Measurements from ENCODE around the gene SFSWAP. TPM values are rescaled to one million over a fixed set of nuclear protein-coding genes. Genes with fewer than 3 reads are reported as not detected.
"Not testable (repeated sequence)": the region's sequence is repeated elsewhere in the genome, so short reads cannot be mapped to it uniquely, and the experiment has no call there.

Gene SFSWAP
- total RNA-seq = 10 to 100 TPM; 58.5 to 61.5 TPM

DNA sequence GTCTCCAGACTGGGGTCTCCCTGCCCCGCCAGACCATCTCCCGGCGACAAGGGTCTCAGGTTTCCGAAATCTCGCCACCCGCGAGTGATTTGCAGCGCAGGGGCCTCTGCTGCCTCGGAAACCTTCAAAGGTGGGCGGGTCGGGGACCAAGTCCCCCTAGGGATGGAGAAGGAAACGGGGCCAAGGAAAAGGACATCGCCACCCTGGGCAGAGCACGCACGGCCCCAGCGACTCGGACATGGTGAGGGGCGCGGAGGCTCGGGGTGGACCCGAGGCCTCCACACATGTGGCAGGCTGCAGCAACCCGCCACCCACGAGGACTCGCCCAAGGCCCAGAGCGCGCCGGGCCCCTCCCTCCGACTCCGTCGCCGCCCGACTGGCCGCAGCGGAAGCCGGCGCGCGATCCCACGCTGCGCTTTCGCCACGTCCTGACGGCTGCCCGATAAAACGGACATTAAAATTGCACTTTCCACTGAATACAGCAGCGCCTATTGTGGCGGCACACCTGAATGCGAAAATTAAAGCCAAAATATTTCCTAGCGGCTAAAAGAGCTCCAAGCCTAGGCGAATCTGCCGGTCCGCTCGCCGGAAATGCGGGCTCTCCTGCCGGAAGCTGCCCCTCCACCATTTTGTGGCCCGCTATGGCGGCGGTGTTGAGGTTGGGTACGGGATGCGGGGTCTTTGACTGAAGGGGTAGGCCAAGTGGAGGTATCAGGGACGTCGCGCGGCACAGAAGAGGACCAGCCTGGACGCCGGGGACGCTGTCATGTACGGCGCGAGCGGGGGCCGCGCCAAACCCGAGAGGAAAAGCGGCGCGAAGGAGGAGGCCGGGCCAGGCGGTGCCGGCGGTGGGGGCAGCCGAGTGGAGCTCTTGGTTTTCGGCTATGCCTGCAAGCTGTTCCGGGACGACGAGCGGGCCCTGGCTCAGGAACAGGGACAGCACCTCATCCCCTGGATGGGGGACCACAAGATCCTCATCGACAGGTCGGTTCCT, at the start of gene SFSWAP:
TSS of gene SFSWAP (plus strand) at position 627 of the 994 bp plus-strand sequence. CDS start at position 767, 140 bp downstream.
- DNase-seq (peak; percentile 82 to 86), ATAC-seq (replicated peaks in 1 of 2) (peak; percentile 97)
- H3K4me1 Mint-ChIP-seq (ENCODE audit: low read depth) = peaks cover 34% of the 10 kb centered on the region
- no peaks in the 10 kb centered on the region for H3K27me3 Mint-ChIP-seq (ENCODE audit: low read depth)
- H3K4me3 Mint-ChIP-seq = peak within 1 kb of the TSS; percentile 94 to 98
- no peaks in the 10 kb centered on the region for H3K9me3 Mint-ChIP-seq
- peak within 1 kb of the TSS; percentile 99 for H3K27ac Mint-ChIP-seq
- H3K36me3 Mint-ChIP-seq (ENCODE audit: insufficient read depth in 2 of 2) = peaks cover 9 to 13% of the 10 kb centered on the region in 2 donors

DNA sequence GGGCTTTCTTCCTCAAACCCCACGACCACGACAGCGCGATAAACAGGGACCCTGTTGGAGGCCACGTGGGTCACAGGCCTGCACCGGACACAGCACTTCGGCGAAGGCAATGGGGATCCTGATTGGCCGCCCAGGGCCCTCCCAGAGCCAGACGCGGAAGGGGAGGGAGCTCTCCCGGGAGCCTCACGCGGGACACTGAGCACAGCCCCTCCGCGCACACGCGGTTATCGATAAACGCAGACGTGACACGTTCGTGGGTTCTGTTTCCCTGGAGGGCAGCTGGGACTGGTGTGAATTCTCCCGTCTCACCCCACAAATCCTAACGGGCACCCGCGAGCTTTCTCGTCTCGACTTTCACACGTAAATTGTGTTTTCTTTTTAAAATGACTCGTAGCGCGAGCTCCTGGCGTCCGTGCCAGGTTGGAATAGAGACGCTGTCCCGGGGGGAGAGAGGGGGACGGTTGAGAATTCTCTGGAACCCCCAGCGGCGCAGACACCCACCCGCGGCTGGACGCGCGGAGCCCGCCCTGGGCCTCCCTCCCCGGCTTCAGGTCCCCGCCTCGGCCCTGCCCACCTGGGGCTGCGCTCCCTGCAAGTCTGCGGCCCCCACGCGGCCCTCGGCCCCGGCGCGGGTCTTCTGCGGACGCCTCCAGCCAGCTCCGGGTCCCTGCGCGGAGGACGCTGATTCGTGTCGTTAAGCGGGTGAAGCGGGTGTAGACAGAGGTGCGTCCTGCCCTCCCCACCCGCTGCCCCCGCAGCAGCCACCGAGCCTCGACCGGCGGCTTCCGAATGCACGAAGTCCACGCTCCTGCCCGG, 49.5 kb upstream of the SFSWAP start:
- H3K36me3 Mint-ChIP-seq (ENCODE audit: insufficient read depth in 2 of 2); DNase-seq; H3K27ac Mint-ChIP-seq; H3K4me3 Mint-ChIP-seq; H3K4me1 Mint-ChIP-seq (ENCODE audit: low read depth); H3K27me3 Mint-ChIP-seq (ENCODE audit: low read depth); H3K9me3 Mint-ChIP-seq: not testable (repeated sequence)
- ATAC-seq (replicated peaks in 1 of 2) = peak; percentile 54 to 59

DNA sequence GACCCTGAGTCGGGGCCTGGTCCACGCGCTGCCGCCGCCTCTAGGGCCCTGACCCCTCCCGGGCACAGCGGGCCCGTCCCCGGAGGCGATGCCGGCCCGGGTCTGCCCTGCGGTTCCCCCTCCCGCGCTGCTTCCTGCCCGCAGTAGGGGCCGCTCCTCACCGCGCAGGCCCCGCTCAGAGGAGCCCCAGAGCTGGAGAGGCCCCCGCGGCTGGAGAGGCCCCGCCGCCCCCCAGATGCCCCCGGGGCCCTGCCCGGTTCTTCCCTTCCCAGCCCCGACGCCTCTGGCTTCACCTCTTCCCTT, 49.0 kb upstream of the SFSWAP start:
- H3K4me1 Mint-ChIP-seq (ENCODE audit: low read depth); H3K27ac Mint-ChIP-seq; DNase-seq; H3K9me3 Mint-ChIP-seq; H3K36me3 Mint-ChIP-seq (ENCODE audit: insufficient read depth in 2 of 2); H3K27me3 Mint-ChIP-seq (ENCODE audit: low read depth): not testable (repeated sequence)
- H3K4me3 Mint-ChIP-seq = peak overlapping the region in 1 of 2 donors; percentile 63
- peak; percentile 60 to 69 for ATAC-seq (replicated peaks in 1 of 2)

DNA sequence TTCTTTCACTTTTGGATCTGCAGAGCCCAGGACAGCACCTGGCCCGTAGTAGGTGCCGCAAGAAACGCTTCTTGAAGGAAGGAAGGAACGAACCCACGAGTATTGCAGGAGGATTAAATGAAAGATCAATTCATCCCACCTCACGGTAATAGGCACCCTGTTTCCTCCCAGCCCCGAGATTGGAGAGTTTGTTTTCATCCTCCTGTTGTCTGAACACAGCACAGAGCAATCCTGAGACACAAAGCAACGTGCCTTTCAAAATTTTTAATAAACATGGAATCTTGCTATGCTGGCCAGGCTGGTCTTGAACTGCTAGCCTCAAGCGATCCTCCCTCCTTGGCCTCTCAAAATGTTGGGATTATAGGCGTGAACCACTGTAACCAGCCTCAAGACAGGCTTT, 48.5 kb upstream of the SFSWAP start:
- ATAC-seq (replicated peaks in 1 of 2); H3K27me3 Mint-ChIP-seq (ENCODE audit: low read depth); H3K4me1 Mint-ChIP-seq (ENCODE audit: low read depth); H3K9me3 Mint-ChIP-seq; H3K27ac Mint-ChIP-seq; DNase-seq; H3K36me3 Mint-ChIP-seq (ENCODE audit: insufficient read depth in 2 of 2): not testable (repeated sequence)
- H3K4me3 Mint-ChIP-seq = peak overlapping the region; percentile 17 to 63

DNA sequence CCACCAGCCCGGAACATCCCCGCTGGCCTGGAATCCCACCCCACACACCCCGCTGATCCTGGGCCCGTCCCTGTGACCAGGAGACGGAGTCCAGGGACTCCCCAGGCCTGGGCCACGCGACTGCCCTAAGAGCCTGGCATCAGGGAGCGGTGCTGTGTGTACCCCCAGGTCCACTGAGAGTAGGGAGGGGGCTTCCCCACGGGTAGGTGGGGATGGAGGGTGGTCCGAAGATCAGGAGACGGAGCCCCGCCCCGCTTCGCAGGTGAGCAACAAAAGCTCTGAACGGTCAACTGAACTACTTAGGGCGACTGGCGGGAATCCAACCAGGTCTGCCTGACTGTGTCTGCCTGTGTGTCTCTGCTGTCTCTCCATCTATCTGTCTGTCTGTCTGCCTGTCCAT, 45.2 kb upstream of the SFSWAP start:
- H3K36me3 Mint-ChIP-seq (ENCODE audit: insufficient read depth in 2 of 2); H3K4me1 Mint-ChIP-seq (ENCODE audit: low read depth); DNase-seq; H3K4me3 Mint-ChIP-seq; H3K9me3 Mint-ChIP-seq; H3K27ac Mint-ChIP-seq; H3K27me3 Mint-ChIP-seq (ENCODE audit: low read depth); ATAC-seq (replicated peaks in 1 of 2): not testable (repeated sequence)

DNA sequence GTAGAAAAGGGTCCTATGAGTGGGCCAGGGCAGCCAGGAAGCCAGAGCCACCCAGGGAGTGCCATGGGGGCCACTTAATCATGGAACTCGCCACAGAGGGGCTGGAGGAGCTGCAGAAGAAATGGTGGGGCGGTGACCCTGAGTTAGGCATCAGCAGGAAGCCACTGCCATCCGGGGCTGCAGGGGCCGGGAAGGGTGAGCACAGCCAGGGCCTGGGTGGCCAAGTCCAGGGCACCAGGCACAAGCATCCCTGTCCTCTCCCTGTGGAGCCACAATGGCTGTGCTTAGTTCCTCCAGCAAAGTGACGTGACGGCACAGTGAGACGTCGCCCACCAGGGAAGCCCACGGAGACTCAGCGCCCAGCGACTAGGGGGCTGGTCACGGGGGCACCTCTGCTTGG, 44.4 kb upstream of the SFSWAP start:
- H3K4me3 Mint-ChIP-seq; H3K9me3 Mint-ChIP-seq; H3K27me3 Mint-ChIP-seq (ENCODE audit: low read depth); H3K4me1 Mint-ChIP-seq (ENCODE audit: low read depth); DNase-seq; ATAC-seq (replicated peaks in 1 of 2); H3K36me3 Mint-ChIP-seq (ENCODE audit: insufficient read depth in 2 of 2); H3K27ac Mint-ChIP-seq: not testable (repeated sequence)

DNA sequence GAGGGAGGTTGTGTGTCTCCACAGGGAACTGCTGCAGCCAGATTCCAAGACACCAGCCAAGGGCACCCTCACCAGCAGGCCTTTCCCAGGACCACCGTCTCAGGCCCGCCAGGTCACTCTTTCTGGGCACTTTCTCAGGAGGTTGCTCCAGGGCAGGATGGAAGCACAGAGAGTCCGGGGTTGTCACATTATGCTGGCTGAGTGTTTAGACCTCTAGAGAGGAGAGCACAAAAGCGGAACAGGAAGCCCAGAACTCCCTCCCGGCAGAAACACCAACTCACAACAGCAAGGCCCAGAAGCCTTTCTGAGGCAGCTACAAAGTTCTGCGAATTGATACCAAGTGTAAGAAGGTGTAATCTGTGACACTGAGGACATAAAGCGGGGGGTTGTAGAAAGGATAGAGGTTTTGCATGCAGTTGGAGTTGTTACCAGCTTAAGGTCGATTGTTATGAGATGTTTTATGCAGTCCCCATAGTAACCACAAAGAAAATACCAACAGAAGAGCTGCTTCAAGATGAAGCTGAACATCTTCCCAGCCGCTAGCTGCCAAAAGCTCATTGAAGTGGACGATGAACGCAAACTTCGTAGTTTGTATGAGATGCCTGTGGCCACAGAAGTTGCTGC, 43.8 kb upstream of the SFSWAP start:
- not testable (repeated sequence) for H3K27me3 Mint-ChIP-seq (ENCODE audit: low read depth); H3K27ac Mint-ChIP-seq; H3K36me3 Mint-ChIP-seq (ENCODE audit: insufficient read depth in 2 of 2); DNase-seq; H3K9me3 Mint-ChIP-seq; ATAC-seq (replicated peaks in 1 of 2); H3K4me1 Mint-ChIP-seq (ENCODE audit: low read depth); H3K4me3 Mint-ChIP-seq

DNA sequence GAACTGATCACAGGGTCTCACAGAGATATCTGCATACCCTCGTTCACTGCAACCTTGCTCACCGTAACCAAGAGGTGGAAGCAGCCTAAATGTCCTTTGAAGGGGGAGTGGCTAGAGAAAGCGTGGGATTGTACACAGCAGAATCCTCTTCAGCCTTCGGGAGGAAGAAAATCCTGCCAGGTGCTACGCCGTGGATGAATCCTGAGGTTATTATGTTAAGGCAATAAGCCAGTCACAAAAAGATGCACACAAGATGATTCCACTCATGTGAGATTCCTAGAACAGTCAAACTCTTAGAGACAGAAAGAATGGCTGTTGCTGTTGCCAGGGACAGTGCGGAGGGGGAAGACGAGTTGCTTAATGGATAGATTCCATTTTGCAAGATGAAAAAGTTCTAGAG, 39.6 kb upstream of the SFSWAP start:
- Mint-ChIP-seq H3K27ac (no peak overlapping the region), H3K27me3 (ENCODE audit: low read depth) (no peaks in the 10 kb centered on the region), H3K4me1 (ENCODE audit: low read depth) (no peaks in the 10 kb centered on the region), H3K9me3 (peaks cover 0 to 3% of the 10 kb centered on the region in 2 donors), H3K36me3 (ENCODE audit: insufficient read depth in 2 of 2) (no peaks in the 10 kb centered on the region), H3K4me3 (no peak overlapping the region)
- ATAC-seq (replicated peaks in 1 of 2) (no peak), DNase-seq (no peak)

DNA sequence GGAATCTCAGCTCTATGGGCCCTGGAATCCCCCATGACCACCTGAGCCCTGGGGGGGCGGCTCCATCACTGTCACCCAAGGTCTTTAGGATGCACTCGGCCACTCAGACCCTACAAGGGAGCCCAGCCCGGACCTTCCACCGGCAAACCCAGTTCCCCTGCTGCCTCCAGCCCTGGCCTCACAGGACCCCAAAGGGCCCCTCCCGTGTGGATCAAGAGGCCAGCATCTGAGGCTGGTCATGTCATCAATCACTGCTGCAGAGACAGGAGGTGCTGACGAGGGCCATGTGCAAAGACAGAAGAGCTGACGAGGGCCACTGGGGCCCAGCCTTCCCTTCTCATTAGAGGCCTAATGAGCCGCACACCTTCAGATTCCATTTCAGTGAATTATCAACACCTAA, 39.0 kb upstream of the SFSWAP start:
- Mint-ChIP-seq H3K4me3 (no peak overlapping the region), H3K4me1 (ENCODE audit: low read depth) (no peaks in the 10 kb centered on the region), H3K27me3 (ENCODE audit: low read depth) (no peaks in the 10 kb centered on the region), H3K9me3 (peaks cover 0 to 3% of the 10 kb centered on the region in 2 donors), H3K27ac (no peak overlapping the region), H3K36me3 (ENCODE audit: insufficient read depth in 2 of 2) (no peaks in the 10 kb centered on the region)
- no peak for ATAC-seq (replicated peaks in 1 of 2)
- no peak for DNase-seq

DNA sequence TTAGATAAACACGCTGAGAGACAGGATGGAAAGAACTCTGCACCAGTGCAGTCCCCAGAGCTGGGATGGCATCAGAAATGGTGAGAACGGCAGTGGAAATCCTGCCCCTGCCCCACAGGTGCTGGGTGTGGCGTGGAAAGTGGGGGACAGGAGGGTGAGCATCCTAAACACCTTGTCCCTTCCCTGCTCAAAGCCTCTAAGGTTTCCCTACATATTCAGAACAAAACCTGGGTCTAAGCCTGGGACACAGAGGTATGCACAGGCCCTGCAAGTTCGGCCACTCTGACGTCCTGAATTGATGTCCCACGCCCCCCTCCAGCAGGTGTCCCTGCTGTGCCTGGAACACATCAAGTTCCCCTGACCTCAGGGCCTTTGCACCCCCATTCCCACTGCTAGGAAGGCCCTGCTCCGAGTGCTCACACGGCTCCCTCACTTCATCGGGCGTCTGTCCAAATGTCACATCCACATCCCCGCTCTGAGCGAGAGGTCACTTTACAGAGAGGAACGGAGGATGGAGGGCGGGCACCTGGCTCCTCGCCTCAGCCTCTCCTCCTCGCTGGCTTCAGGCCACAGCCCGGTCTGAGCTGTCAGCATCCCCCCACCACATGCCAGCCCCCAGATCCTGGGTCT, 38.5 kb upstream of the SFSWAP start:
- no peak overlapping the region for H3K27ac Mint-ChIP-seq
- H3K9me3 Mint-ChIP-seq = peaks cover 0 to 3% of the 10 kb centered on the region in 2 donors
- ATAC-seq (replicated peaks in 1 of 2) (no peak), DNase-seq (no peak)
- H3K27me3 Mint-ChIP-seq (ENCODE audit: low read depth) = no peaks in the 10 kb centered on the region
- no peaks in the 10 kb centered on the region for H3K4me1 Mint-ChIP-seq (ENCODE audit: low read depth)
- no peaks in the 10 kb centered on the region for H3K36me3 Mint-ChIP-seq (ENCODE audit: insufficient read depth in 2 of 2)
- H3K4me3 Mint-ChIP-seq = no peak overlapping the region

DNA sequence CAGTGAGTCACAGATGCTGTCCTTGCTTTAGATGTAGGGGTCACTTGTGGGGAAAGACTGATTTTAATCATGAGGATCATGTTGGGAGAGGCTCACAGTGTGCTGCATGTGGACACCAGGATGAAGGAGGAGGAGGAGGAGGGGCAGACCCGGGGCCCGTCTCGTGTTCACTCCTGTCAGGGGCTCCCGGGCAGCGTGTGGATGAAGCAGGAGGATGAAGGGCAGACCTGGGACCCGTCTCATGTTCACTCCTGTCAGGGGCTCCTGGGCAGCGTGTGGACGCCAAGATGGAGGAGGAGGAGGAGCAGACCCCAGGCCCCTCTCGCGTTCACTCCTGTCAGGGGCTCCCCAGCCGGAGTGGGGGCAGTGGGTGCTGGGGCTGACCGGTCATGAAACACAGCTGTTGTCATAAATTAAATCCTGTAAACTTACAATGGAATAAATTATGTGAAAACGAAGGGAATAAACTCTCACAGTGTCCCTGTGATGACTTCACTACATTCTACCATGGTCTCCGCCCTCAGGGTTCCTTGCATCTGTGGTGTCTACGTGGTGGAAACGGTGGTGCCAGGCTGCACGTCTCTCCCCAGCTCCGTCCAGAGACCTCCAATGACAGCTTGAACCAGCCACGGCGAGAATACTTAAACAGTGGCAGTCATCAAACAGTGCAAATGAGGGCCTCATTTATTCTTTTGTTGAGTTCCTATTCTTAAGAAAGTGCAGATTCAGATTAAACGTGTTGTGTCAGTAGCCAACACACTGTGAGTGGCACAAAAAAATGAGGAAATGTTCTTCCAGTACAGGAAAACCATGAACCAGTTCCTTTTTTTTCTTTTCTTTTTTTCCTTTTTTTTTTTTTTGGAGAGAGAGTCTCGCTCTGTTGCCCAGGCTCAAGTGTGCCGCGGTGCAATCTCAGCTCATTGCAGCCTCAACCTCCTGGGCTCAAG, 37.7 kb upstream of the SFSWAP start:
- no peak overlapping the region for H3K27ac Mint-ChIP-seq
- no peaks in the 10 kb centered on the region for H3K36me3 Mint-ChIP-seq (ENCODE audit: insufficient read depth in 2 of 2)
- H3K9me3 Mint-ChIP-seq = peaks cover 0 to 3% of the 10 kb centered on the region in 2 donors
- no peak overlapping the region for H3K4me3 Mint-ChIP-seq
- H3K4me1 Mint-ChIP-seq (ENCODE audit: low read depth) = no peaks in the 10 kb centered on the region
- ATAC-seq (replicated peaks in 1 of 2) (no peak), DNase-seq (no peak)
- no peaks in the 10 kb centered on the region for H3K27me3 Mint-ChIP-seq (ENCODE audit: low read depth)

DNA sequence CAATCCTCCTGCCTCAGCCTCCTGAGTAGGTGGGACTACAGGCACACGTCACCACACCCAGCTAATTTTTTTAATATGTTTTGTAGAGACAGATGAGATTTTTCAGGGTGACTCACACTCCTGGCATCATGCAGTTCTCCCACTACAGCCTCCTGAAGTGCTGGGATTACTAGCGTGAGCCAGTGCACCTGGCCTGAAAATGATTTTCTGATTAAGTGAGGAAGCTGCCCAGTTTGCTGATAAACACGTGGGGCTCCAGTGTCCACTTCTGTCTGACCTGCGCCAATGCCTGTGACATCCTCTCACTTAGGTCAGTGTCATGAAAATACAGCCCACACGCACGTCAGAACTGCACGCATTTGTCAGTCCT, 37.0 kb upstream of the SFSWAP start:
- H3K4me1 Mint-ChIP-seq (ENCODE audit: low read depth) = no peaks in the 10 kb centered on the region
- H3K27me3 Mint-ChIP-seq (ENCODE audit: low read depth) = no peaks in the 10 kb centered on the region
- ATAC-seq (replicated peaks in 1 of 2) (no peak), DNase-seq (no peak)
- H3K4me3 Mint-ChIP-seq = no peak overlapping the region
- H3K36me3 Mint-ChIP-seq (ENCODE audit: insufficient read depth in 2 of 2) = no peaks in the 10 kb centered on the region
- no peak overlapping the region for H3K27ac Mint-ChIP-seq
- peaks cover 0 to 3% of the 10 kb centered on the region in 2 donors for H3K9me3 Mint-ChIP-seq

All from activated T-cell treated with anti-CD3 and anti-CD28 coated beads, Interleukin-2, amount 50 U/mL, for 72 hours (primary cell).